ENCODE results near the gene PGLYRP4.

PGLYRP4 gene

DNA sequence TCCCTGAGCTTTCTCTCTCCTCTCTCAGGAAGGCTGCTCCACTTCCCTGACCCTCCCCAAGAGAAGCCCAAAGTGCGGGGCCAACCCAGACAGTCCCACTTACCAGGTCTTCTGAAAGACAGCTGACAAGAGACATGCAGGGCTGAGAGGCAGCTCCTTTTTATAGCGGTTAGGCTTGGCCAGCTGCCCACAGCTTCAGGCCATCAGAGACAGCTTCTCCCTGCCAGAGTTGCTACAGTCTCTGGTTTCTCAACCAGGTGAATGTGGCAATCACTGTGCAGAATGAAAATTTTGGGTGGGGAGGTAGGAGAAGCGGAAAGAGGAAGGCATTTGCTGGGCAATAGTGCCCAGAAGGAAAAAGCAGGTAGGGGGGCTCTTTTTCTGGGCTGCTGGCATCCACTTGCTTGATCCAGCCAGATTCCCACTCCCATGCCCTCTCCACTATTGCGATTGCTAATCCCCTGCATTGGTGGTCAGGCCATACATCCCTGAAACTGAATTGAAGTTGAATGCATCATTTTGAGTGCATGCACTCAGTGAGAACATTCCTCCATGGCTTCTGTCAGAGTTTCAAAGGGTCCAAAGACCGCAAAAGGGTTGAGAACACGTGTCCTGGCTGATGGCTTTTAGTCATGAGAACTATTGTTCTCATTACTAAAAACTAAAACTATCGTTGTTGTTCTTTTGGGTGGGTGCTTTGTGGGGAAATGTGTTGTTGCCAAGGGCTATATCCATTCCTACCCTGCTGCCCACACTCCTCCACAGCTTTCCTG, 42.5 kb upstream of the PGLYRP4 start, which contains the start of gene S100A8:
TSS of gene S100A8 (minus strand) at position 136 of the 773 bp plus-strand sequence. CDS start 538 bp downstream, outside the sequence.
- no peak within 1 kb of the TSS for H3K9ac ChIP-seq (ENCODE audit: low read length)
- no peaks in the 10 kb centered on the region for H3K36me3 ChIP-seq (ENCODE audit: control insufficient read depth, insufficient read depth, low read length)
- no peaks in the 10 kb centered on the region for H3K9me3 ChIP-seq (ENCODE audit: control insufficient read depth, low read length)
- H3K27me3 ChIP-seq (ENCODE audit: control insufficient read depth, insufficient read depth, low read length), result no peaks in the 10 kb centered on the region
- no peak within 1 kb of the TSS for H3K4me3 ChIP-seq (ENCODE audit: low read length)
- no peaks in the 10 kb centered on the region for H3K4me1 ChIP-seq (ENCODE audit: control insufficient read depth, insufficient read depth, low read length)

DNA sequence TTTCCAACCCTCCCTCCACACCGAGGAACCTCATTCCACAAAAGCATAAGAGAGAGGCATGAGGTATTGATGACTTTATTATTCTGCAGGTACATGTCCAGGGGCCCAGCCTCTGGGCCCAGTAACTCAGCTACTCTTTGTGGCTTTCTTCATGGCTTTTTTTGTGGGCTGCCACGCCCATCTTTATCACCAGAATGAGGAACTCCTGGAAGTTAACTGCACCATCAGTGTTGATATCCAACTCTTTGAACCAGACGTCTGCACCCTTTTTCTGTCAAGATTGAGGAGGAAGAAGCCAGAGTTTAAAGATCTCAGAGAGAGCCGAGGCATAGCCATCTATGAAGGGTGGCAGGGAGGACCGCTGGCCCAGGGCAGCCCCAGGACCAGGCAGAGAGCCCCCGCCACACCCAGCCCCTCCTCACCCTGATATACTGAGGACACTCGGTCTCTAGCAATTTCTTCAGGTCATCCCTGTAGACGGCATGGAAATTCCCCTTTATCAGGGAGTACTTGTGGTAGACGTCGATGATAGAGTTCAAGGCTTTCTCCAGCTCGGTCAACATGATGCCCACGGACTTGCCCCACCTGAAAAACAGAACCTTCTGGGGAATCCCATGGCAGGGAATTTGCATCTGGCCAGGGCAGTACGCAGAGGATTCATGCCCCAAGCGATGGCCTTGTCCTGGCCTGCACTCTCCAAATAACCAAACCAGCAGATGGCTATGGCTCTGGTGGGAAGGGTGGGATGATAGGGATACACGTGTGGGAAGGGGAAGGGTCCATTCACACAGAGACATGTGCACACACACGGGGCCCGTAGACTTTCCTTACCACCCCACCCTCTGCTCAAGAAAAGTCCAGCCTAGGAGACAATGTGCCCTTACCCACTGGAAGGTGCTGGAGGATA, 41.6 kb upstream of the PGLYRP4 start:
- Histone ChIP-seq H3K27me3 (ENCODE audit: control insufficient read depth, insufficient read depth, low read length) (no peaks in the 10 kb centered on the region), H3K9me3 (ENCODE audit: control insufficient read depth, low read length) (no peaks in the 10 kb centered on the region), H3K4me1 (ENCODE audit: control insufficient read depth, insufficient read depth, low read length) (no peaks in the 10 kb centered on the region), H3K36me3 (ENCODE audit: control insufficient read depth, insufficient read depth, low read length) (no peaks in the 10 kb centered on the region), H3K9ac (ENCODE audit: low read length) (no peak overlapping the region), H3K4me3 (ENCODE audit: low read length) (no peak overlapping the region)

DNA sequence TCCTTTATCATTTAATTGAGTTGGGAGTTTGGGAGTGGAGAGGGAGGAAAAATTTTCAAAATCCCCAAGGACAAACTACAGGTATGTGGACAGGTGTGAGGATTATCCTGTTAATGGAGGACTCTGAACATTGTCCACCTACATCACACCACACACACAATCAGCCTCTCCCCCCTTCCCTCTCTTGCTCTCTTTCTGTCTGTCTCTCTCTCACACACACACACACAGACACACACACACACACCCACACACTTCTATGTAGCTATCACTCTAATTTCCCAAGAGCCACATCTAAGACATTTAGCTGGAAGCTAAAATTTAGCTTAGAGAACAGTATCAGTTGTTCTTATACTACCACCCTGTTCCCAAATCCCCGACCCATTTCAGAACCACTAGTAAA, 40.8 kb upstream of the PGLYRP4 start:
- H3K4me3 ChIP-seq (ENCODE audit: low read length), result no peak overlapping the region
- no peaks in the 10 kb centered on the region for H3K27me3 ChIP-seq (ENCODE audit: control insufficient read depth, insufficient read depth, low read length)
- H3K36me3 ChIP-seq (ENCODE audit: control insufficient read depth, insufficient read depth, low read length), result no peaks in the 10 kb centered on the region
- H3K4me1 ChIP-seq (ENCODE audit: control insufficient read depth, insufficient read depth, low read length), result no peaks in the 10 kb centered on the region
- H3K9ac ChIP-seq (ENCODE audit: low read length), result no peak overlapping the region
- no peaks in the 10 kb centered on the region for H3K9me3 ChIP-seq (ENCODE audit: control insufficient read depth, low read length)

DNA sequence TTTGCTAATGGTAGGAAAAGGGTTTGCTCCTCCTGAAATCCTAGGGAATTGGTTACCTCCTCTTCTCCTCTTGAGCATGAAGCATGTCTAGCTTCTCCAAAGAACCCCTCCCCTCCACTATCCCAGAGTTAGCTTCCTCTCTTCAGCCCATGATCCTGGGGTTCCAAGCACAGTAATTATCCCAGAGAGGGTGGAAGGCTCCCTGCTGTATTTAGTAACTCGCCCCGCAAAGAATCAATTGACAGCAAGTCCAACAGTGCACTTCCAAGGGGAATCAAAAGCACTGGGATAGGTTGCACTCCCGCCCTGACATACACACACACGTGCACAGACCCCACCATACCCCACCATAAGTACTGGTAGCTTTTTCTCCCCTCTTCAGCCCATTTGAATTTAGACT, 39.1 kb upstream of the PGLYRP4 start:
- Histone ChIP-seq H3K4me1 (ENCODE audit: control insufficient read depth, insufficient read depth, low read length) (no peaks in the 10 kb centered on the region), H3K27me3 (ENCODE audit: control insufficient read depth, insufficient read depth, low read length) (no peaks in the 10 kb centered on the region), H3K9me3 (ENCODE audit: control insufficient read depth, low read length) (no peaks in the 10 kb centered on the region), H3K9ac (ENCODE audit: low read length) (no peak overlapping the region), H3K36me3 (ENCODE audit: control insufficient read depth, insufficient read depth, low read length) (no peaks in the 10 kb centered on the region), H3K4me3 (ENCODE audit: low read length) (no peak overlapping the region)

DNA sequence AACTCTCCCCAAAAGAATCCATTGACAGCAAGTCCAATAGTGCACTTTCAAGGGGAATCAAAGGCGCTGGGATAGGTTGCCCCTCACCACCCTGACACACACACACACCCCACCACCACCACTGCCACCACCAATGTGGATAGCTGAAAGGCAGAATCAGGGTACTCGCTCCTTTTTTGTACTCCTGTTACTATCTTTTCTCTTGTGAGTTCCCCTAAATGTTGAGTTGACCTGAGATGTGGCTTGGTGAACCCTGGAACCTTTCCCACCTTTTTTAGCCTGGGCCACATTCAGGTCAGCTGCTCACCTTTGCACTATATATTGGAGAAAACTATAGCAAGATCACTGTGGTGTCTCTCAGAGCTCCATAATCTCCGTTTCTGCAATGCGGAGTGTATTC, 38.4 kb upstream of the PGLYRP4 start:
- no peak overlapping the region for H3K4me3 ChIP-seq (ENCODE audit: low read length)
- no peak overlapping the region for H3K9ac ChIP-seq (ENCODE audit: low read length)
- no peaks in the 10 kb centered on the region for H3K36me3 ChIP-seq (ENCODE audit: control insufficient read depth, insufficient read depth, low read length)
- no peaks in the 10 kb centered on the region for H3K4me1 ChIP-seq (ENCODE audit: control insufficient read depth, insufficient read depth, low read length)
- no peaks in the 10 kb centered on the region for H3K27me3 ChIP-seq (ENCODE audit: control insufficient read depth, insufficient read depth, low read length)
- no peaks in the 10 kb centered on the region for H3K9me3 ChIP-seq (ENCODE audit: control insufficient read depth, low read length)

DNA sequence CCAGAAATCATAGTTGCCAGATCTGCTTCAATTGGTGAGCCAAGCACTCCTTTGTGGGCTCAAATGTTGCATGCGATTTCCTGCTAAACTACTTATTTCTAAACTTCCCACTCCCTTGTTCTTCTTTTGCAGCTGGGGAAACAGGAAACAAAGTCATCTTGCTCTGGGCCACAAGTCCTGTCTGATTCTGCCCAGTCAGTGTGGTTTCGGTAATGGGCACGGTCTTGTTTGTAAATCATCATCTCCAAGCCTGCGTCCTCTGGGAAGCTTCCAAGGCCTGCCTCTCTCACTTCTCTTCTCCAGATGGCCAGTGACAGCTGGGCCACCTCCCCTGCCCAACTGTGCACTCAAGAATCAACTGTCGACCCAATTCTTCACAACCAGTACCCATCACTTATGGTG, 37.9 kb upstream of the PGLYRP4 start:
- H3K36me3 ChIP-seq (ENCODE audit: control insufficient read depth, insufficient read depth, low read length), result no peaks in the 10 kb centered on the region
- no peak overlapping the region for H3K9ac ChIP-seq (ENCODE audit: low read length)
- no peak overlapping the region for H3K4me3 ChIP-seq (ENCODE audit: low read length)
- H3K4me1 ChIP-seq (ENCODE audit: control insufficient read depth, insufficient read depth, low read length), result no peaks in the 10 kb centered on the region
- H3K9me3 ChIP-seq (ENCODE audit: control insufficient read depth, low read length), result no peaks in the 10 kb centered on the region
- H3K27me3 ChIP-seq (ENCODE audit: control insufficient read depth, insufficient read depth, low read length), result no peaks in the 10 kb centered on the region

DNA sequence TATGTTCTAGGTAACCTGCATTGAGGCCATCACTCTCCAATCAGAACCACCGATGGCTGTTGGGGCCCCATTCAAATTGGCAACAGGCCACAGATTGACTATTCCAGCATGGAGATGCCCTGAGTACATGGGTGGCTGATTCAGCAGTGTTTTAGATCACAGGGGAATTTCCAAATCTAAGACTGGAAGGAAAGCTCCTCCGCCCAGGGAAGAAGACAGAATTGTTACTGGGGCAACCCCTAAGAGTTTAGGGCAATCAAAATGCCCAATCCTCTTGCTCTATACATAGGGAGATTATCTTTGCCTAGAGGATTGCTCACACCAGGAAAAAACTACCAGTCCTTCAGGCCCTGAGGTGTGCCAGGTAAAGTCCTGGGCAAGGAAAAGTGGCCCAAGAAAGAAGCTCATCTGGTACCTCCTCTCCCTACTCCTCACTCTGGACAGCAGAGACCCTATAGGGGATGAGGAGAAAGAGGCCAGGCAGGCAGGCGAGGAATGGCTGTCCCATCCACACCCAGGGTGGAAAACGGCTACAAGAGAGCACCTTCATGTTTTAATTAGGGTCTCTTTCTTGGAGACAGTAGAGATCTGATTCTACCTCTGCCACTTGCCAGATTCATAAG, 36.4 kb upstream of the PGLYRP4 start:
- no peak overlapping the region for H3K4me3 ChIP-seq (ENCODE audit: low read length)
- H3K9me3 ChIP-seq (ENCODE audit: control insufficient read depth, low read length), result no peaks in the 10 kb centered on the region
- no peak overlapping the region for H3K9ac ChIP-seq (ENCODE audit: low read length)
- no peaks in the 10 kb centered on the region for H3K4me1 ChIP-seq (ENCODE audit: control insufficient read depth, insufficient read depth, low read length)
- H3K36me3 ChIP-seq (ENCODE audit: control insufficient read depth, insufficient read depth, low read length), result no peaks in the 10 kb centered on the region
- no peaks in the 10 kb centered on the region for H3K27me3 ChIP-seq (ENCODE audit: control insufficient read depth, insufficient read depth, low read length)

DNA sequence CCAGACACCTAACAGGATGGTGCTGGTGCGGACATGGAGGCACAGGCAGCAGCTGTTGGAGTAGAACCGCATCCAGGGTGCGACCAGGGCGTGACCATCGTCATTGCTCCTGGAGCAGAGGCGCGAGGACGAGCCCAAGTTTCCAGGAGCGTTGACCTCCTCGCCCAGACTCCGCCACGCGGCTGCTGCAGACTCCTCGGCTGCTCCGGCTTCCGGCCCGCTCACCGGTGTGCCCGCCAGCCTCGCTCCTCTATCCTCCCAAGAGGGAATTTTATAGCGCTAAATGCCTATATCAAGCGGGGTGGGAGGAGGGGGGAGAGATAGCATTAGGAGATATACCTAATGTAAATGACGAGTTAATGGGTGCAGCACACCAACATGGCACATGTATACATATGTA, 32.1 kb upstream of the PGLYRP4 start:
- H3K9ac ChIP-seq (ENCODE audit: low read length), result no peak overlapping the region
- no peaks in the 10 kb centered on the region for H3K27me3 ChIP-seq (ENCODE audit: control insufficient read depth, insufficient read depth, low read length)

DNA sequence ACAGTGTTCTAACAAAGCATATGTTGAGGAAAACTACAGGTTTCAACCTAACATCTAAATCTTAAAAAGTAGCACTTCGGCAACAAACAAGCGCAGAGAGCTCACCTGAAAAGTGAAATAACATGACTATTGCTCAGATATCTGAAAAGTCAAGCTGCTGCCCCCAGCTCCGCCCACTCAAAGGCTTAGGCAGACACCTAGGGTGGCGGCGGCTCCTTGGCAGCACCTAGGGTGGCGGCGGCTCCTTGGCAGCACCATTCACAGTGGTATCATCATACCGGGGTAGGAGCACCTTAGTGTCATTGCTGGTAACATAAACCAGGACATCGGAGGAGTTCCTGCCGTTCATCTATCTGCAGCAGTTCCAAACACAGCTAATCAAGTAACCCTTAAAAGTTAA, 30.9 kb upstream of the PGLYRP4 start:
- H3K36me3 ChIP-seq (ENCODE audit: control insufficient read depth, insufficient read depth, low read length), result no peaks in the 10 kb centered on the region
- no peaks in the 10 kb centered on the region for H3K27me3 ChIP-seq (ENCODE audit: control insufficient read depth, insufficient read depth, low read length)
- no peak overlapping the region for H3K9ac ChIP-seq (ENCODE audit: low read length)
- no peaks in the 10 kb centered on the region for H3K4me1 ChIP-seq (ENCODE audit: control insufficient read depth, insufficient read depth, low read length)
- H3K4me3 ChIP-seq (ENCODE audit: low read length), result no peak overlapping the region
- H3K9me3 ChIP-seq (ENCODE audit: control insufficient read depth, low read length), result no peaks in the 10 kb centered on the region

More for the DNA sequence above, 32.1 kb upstream of the PGLYRP4 start:
- Histone ChIP-seq H3K4me3 (ENCODE audit: low read length) (no peak overlapping the region), H3K36me3 (ENCODE audit: control insufficient read depth, insufficient read depth, low read length) (no peaks in the 10 kb centered on the region), H3K4me1 (ENCODE audit: control insufficient read depth, insufficient read depth, low read length) (no peaks in the 10 kb centered on the region), H3K9me3 (ENCODE audit: control insufficient read depth, low read length) (no peaks in the 10 kb centered on the region)

DNA sequence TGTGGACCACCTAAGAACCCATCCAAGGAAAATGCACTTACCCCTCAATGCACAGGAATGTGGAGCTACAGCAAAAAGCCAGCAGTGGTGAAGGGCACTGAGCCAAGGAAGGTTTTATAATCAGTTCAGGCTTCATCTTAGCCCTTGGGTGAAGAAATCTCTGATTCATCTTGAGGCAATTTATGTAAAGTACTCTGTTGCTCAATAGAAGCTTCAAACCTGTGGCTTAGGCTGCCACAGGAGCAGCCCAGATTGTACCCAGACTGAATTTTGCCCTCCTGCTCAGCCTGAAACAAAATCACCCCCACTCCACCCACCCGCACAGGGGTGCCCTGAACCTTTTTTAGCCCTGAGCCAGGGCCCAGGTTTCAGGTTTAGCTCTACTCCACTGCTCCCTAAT, 26.9 kb upstream of the PGLYRP4 start, which contains the start of gene S100A12:
TSS of gene S100A12 (minus strand) at position 111 of the 400 bp plus-strand sequence. CDS start 1,029 bp downstream, outside the sequence.
- H3K4me3 ChIP-seq (ENCODE audit: low read length), result no peak within 1 kb of the TSS
- no peaks in the 10 kb centered on the region for H3K36me3 ChIP-seq (ENCODE audit: control insufficient read depth, insufficient read depth, low read length)
- no peaks in the 10 kb centered on the region for H3K9me3 ChIP-seq (ENCODE audit: control insufficient read depth, low read length)
- H3K4me1 ChIP-seq (ENCODE audit: control insufficient read depth, insufficient read depth, low read length), result no peaks in the 10 kb centered on the region
- H3K27me3 ChIP-seq (ENCODE audit: control insufficient read depth, insufficient read depth, low read length), result no peaks in the 10 kb centered on the region
- H3K9ac ChIP-seq (ENCODE audit: low read length), result no peak within 1 kb of the TSS

DNA sequence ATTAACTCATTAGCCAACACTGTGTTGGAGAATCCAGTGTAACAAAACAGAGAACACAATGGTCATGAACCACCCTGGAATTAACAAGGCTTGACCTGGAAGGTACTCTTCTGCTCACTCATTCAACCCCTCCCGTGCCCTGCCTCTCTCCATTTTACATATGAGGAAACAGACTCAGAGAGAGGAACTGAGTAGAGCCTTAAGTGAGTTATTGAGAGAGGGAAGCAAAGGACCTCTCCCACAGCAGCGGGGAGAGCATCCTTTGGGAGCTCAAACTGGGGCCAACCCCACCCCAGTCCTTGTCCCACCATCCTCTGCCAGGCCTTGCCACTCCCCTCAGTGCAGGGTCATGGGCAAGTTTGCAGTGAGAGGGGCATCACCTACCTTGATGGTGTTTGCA, 25.4 kb upstream of the PGLYRP4 start:
- no peaks in the 10 kb centered on the region for H3K9me3 ChIP-seq (ENCODE audit: control insufficient read depth, low read length)
- no peak overlapping the region for H3K4me3 ChIP-seq (ENCODE audit: low read length)
- H3K9ac ChIP-seq (ENCODE audit: low read length), result no peak overlapping the region
- no peaks in the 10 kb centered on the region for H3K36me3 ChIP-seq (ENCODE audit: control insufficient read depth, insufficient read depth, low read length)
- H3K4me1 ChIP-seq (ENCODE audit: control insufficient read depth, insufficient read depth, low read length), result no peaks in the 10 kb centered on the region
- no peaks in the 10 kb centered on the region for H3K27me3 ChIP-seq (ENCODE audit: control insufficient read depth, insufficient read depth, low read length)

DNA sequence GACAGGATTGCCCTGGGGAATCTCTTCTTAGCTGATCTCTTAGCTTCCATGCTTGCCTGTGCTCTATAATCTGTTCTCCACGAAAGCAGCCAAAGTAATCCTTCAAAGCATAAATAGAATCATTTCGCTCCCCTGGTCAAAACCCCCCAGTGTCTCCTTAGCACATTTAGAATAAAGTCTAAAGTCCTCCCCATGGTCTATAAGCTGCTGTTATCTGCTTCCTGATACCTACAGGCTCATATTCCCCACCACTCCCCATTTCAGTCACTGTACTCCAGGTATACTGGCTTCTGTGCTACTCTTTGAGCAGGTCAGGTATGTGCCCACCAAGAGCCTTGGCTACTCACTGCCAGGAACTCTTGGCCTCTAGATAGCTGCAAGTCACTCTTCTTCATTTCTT, 23.9 kb upstream of the PGLYRP4 start:
- no peaks in the 10 kb centered on the region for H3K9me3 ChIP-seq (ENCODE audit: control insufficient read depth, low read length)
- no peaks in the 10 kb centered on the region for H3K4me1 ChIP-seq (ENCODE audit: control insufficient read depth, insufficient read depth, low read length)
- no peaks in the 10 kb centered on the region for H3K36me3 ChIP-seq (ENCODE audit: control insufficient read depth, insufficient read depth, low read length)
- H3K4me3 ChIP-seq (ENCODE audit: low read length), result no peak overlapping the region
- H3K27me3 ChIP-seq (ENCODE audit: control insufficient read depth, insufficient read depth, low read length), result no peaks in the 10 kb centered on the region
- H3K9ac ChIP-seq (ENCODE audit: low read length), result no peak overlapping the region
